AG04449 (cell line): ENCODE measurements around the gene TULP3.

Experiments
- CTCF ChIA-PET: fragments of 350-600 bp; formaldehyde crosslinking; extraction: SDS; loops from one replicate; lab custom pipeline; 2021; ENCODE audit warnings: antibody characterized with exemption; lab: Yijun Ruan, JAX
- POLR2A ChIA-PET: fragments of 400-600, 350-600 bp; formaldehyde crosslinking; extraction: SDS; loops from one replicate; lab custom pipeline; 2020; ENCODE audit warnings: antibody characterized with exemption, inconsistent platforms; lab: Yijun Ruan, JAX
- DNase-seq: peaks from one replicate; pipeline ENCODE4 v3.0.0-alpha.2; 2010; ENCODE audit warnings: low read depth, low spot score
- H3K4me3 ChIP-seq: 2 replicates; pipeline ENCODE4 v1.5.1; 2011; ENCODE audit warnings: low read depth, mild to moderate bottlenecking, control low read depth, low read length
- TF ChIP-seq, protein P1 (sequence below): IDR thresholded peaks from one replicate; pipeline ENCODE4 v1.5.1; 2011; ENCODE audit warnings: mild to moderate bottlenecking, moderate library complexity, low read length, control low read depth, inconsistent platforms; ENCODE audit not compliant: insufficient read depth; ENCODE audit errors: missing control alignments

The TULP3 gene

DNA sequence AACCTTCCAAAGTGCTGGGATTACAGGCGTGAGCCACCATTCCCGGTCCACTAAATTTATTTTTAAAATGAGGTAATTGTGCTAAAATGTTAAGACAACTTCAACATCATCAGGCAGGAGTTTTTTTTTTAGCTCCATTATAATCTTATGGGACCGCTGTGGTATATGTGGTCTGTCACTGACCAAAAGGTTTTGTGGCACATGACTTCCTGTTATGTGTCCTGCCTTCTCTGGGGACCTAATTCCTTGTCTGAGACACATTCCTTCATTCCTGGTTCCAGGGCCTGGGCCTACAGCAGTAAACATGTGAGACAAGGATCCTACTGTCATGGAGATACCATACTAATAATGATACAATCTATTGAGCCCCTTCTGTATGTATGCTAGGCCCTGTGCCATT is 38.8 kb upstream of the TULP3 start:
- H3K4me3 ChIP-seq, result no peak overlapping the region
- CTCF ChIA-PET, result interaction anchor here (1.1 to 11.1 kb wide), 6 partner anchors 9 to 190 kb away, joined by 3 to 90 read pairs (median 5); partner anchors contain the start of gene NRIP2
- POLR2A ChIA-PET, result no interaction called here
- no peak for DNase-seq
- TF ChIP-seq, protein P1, sequence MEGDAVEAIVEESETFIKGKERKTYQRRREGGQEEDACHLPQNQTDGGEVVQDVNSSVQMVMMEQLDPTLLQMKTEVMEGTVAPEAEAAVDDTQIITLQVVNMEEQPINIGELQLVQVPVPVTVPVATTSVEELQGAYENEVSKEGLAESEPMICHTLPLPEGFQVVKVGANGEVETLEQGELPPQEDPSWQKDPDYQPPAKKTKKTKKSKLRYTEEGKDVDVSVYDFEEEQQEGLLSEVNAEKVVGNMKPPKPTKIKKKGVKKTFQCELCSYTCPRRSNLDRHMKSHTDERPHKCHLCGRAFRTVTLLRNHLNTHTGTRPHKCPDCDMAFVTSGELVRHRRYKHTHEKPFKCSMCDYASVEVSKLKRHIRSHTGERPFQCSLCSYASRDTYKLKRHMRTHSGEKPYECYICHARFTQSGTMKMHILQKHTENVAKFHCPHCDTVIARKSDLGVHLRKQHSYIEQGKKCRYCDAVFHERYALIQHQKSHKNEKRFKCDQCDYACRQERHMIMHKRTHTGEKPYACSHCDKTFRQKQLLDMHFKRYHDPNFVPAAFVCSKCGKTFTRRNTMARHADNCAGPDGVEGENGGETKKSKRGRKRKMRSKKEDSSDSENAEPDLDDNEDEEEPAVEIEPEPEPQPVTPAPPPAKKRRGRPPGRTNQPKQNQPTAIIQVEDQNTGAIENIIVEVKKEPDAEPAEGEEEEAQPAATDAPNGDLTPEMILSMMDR, result no peak

GRCh38 chr12:2853626-2854025 is 37.1 kb upstream of the TULP3 start:
- no peak for DNase-seq
- TF ChIP-seq, protein P1, result peak; percentile 94
- CTCF ChIA-PET, result interaction anchor here (0.5 to 11.1 kb wide), 25 partner anchors 8 to 207 kb away, joined by 3 to 90 read pairs (median 5); partner anchors contain the start of genes FOXM1, NRIP2 and RHNO1
- POLR2A ChIA-PET, result no interaction called here
- no peak overlapping the region for H3K4me3 ChIP-seq

DNA sequence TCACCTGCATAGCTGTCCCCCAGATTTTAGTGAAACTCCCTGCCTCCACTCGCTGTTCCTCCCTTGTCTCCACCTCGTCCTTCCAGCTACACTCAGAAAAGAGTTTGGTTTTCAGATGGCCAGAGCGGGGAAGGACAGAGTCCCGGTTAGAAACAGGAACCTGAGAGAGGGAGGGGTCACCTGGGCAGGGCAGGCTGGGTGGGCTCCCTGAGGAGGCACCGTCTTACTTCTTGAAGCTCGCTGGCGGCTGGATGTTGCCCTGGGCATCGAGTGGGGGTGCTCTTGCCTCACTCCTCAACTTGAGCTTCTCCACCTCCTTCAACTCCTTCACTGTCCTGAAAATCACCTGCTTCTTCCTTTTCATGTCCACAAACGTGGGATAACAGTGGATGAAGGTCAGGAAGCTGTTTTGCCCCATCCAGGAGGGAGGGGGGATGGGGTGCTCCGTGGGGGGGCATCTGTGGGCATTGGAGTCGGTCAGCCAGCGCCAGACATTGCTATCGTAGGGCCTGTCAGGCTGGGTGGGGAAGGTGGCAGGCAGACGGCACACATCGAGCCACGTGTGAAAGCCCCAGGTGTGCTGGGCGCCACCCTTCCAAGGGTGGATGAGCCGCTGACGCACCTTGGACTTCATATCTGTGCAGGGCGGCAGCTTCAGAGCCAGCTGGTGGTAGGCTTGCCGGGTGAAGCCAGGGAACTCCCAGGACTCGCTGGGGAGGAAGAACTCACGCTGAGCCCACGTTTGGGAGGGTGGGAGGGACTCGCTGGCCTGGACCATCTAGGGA is 35.8 kb upstream of the TULP3 start:
- no peak for DNase-seq
- TF ChIP-seq, protein P1, result no peak
- no peak overlapping the region for H3K4me3 ChIP-seq
- ChIA-PET CTCF (interaction anchor here (1.0 to 11.1 kb wide), 21 partner anchors 10 to 187 kb away, joined by 3 to 90 read pairs (median 5); partner anchors contain the start of genes FOXM1, NRIP2 and RHNO1), POLR2A (no interaction called here)

DNA sequence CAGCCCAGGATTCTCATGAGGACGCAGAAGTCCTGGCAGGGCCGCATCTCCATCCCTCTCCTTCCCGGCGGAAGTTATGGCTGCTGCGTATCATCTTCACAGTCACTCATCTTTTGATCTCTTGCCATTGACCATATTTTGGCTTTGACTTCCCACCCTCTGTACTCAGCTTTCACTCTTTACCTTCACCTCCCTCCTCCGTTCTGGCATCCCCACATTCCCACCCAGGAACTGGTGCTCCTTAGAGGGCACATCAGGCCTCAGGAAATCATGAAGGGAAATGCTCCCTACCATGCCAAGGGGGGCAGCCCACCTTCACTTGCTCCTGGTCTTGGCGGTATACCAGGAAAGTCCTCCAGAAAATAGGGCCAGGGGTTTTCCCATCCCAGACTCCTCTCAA is 35.1 kb upstream of the TULP3 start:
- no peak overlapping the region for H3K4me3 ChIP-seq
- ChIA-PET POLR2A (no interaction called here), CTCF (interaction anchor here (0.9 to 8.1 kb wide), 8 partner anchors 10 to 187 kb away, joined by 3 to 76 read pairs (median 18); no protein-coding TSS in a partner anchor)
- TF ChIP-seq, protein P1, result no peak
- no peak for DNase-seq

DNA sequence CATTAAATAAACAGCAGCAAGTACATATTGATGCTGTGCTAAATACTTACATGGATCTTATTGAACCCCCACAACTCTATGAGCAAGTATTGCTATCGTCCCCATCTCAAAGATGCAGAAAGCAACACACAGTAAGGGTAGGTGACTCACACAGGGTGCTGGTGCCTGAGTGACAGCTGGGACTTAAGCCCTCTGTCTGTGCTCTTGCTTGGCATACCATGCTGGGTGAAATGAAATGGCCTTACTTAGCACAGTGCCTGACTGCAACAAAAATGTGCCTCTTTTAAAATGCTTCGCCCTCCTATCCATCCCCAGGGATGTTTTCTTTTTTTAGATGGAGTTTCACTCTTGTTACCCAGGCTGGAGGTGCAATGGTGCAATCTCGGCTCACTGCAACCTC is 34.6 kb upstream of the TULP3 start:
- TF ChIP-seq, protein P1, result no peak
- H3K4me3 ChIP-seq, result no peak overlapping the region
- DNase-seq, result no peak
- POLR2A ChIA-PET, result no interaction called here
- CTCF ChIA-PET, result interaction anchor here (0.9 to 5.0 kb wide), 6 partner anchors 11 to 186 kb away, joined by 3 to 36 read pairs (median 8); no protein-coding TSS in a partner anchor

GRCh38 chr12:2857021-2857431 is 33.7 kb upstream of the TULP3 start, which contains the start of gene TEX52:
TSS of gene TEX52 (minus strand) at chr12:2857039. CDS start at chr12:2857026, 13 bp downstream.
- no peak within 1 kb of the TSS for H3K4me3 ChIP-seq
- CTCF ChIA-PET, result interaction anchor here (0.6 to 5.0 kb wide), 5 partner anchors 11 to 1966 kb away, joined by 4 to 36 read pairs (median 11); no protein-coding TSS in a partner anchor
- no peak for DNase-seq
- POLR2A ChIA-PET, result interaction anchor here (0.9 kb wide), 1 partner anchor 9 kb away, joined by 3 read pairs; no protein-coding TSS in a partner anchor
- TF ChIP-seq, protein P1, result no peak
